Measurements from ENCODE around the gene LACTB. TPM values are rescaled to one million over a fixed set of nuclear protein-coding genes. Genes with fewer than 3 reads are reported as not detected.

The LACTB gene, protein sequence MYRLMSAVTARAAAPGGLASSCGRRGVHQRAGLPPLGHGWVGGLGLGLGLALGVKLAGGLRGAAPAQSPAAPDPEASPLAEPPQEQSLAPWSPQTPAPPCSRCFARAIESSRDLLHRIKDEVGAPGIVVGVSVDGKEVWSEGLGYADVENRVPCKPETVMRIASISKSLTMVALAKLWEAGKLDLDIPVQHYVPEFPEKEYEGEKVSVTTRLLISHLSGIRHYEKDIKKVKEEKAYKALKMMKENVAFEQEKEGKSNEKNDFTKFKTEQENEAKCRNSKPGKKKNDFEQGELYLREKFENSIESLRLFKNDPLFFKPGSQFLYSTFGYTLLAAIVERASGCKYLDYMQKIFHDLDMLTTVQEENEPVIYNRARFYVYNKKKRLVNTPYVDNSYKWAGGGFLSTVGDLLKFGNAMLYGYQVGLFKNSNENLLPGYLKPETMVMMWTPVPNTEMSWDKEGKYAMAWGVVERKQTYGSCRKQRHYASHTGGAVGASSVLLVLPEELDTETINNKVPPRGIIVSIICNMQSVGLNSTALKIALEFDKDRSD
- total RNA-seq (2014; rRNA removed) (9.2 and 11.2 TPM in 2 replicates), Bru-seq, nascent RNA (percentile 70 among the genes with signal in this experiment), BruChase-seq, experiment 1, labeled RNA remaining after a 6-hour chase (percentile 75 among the genes with signal in this experiment), BruChase-seq, experiment 2, labeled RNA remaining after a 2-hour chase (percentile 74 among the genes with signal in this experiment)
- long read RNA-seq, transcript LACTB-201 (6 exons, 1,972 nt), result major isoform, 20 of 42 reads
- long read RNA-seq, partial matches to known transcripts, result 12 of 42 reads
- long read RNA-seq, other reads (novel, unspliced or antisense), result 7 of 42 reads

DNA sequence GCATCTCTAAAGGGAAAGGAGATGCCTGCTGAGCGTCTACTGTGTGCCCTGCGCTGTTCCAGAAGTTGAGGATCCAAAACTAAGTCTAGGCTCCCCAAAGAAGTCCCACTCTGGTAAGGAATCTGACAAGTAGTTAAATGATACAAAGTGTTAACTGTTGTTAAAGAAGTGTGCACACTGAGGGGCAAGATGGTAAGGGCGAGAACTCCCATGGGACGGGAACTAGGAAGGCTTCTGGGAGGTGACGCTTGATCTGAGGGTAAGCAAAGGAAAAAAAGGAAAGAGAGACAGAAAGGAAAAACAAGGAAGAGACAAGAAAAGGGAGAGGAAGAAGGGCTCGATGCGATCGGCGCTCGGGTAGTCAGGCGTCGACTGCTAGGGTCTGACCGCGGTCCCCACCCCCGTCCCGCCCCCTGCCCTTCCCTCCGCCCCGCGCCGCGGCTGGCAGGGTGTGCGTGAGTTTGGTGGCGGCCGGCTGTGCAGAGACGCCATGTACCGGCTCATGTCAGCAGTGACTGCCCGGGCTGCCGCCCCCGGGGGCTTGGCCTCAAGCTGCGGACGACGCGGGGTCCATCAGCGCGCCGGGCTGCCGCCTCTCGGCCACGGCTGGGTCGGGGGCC, at the start of gene LACTB:
TSS of gene LACTB (plus strand) at position 480 of the 620 bp plus-strand sequence. CDS start at position 491, 11 bp downstream.
- ATAC-seq, result peak; percentile 92

DNA sequence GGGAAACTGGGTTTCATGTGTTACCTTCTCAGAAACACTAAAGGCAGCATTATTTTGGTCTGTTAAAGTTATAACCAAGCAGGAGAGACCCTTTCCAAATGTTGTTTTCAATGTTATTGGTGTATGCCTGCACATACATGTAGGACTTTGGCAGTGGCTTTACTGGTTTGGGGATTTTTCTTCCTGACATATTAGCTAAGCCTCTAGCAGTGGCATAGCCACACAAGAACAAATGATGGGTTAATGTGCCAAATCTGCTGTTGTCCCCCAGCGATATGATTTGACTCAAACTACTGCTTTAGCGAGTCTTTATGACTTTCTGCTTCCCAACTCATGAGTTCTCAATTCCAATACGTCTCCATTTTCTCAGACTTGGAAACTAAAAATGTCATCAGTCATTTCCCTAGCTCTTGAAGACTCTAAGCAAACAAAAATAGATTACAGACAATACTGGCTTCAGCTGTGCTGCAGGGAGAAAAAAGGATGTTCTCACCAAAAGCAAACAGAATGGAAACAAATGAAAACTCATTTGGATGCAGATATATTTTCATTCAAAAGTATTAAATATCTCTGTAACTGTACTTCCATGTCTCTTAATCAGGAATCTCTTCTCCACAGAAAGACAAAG, 49.5 kb upstream of the LACTB start:
- DNase-seq, result no peak
- ATAC-seq, result no peak
- CTCF ChIA-PET, result no interaction called here
- TF ChIP-seq EZH2 (IDR thresholded peaks at IDR 0.05; ENCODE audit: low read length, unreplicated experiment), result no peak
- TF ChIP-seq EZH2phosphoT487 (IDR thresholded peaks at IDR 0.05; ENCODE audit: borderline replicate concordance, low read length), result no peak
- TF ChIP-seq, protein P1, sequence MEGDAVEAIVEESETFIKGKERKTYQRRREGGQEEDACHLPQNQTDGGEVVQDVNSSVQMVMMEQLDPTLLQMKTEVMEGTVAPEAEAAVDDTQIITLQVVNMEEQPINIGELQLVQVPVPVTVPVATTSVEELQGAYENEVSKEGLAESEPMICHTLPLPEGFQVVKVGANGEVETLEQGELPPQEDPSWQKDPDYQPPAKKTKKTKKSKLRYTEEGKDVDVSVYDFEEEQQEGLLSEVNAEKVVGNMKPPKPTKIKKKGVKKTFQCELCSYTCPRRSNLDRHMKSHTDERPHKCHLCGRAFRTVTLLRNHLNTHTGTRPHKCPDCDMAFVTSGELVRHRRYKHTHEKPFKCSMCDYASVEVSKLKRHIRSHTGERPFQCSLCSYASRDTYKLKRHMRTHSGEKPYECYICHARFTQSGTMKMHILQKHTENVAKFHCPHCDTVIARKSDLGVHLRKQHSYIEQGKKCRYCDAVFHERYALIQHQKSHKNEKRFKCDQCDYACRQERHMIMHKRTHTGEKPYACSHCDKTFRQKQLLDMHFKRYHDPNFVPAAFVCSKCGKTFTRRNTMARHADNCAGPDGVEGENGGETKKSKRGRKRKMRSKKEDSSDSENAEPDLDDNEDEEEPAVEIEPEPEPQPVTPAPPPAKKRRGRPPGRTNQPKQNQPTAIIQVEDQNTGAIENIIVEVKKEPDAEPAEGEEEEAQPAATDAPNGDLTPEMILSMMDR (conservative IDR thresholded peaks at IDR 0.05; ENCODE audit: low read depth, low read length), result no peak
- Histone ChIP-seq H3F3A (ENCODE audit: low read length, unreplicated experiment) (no peaks in the 10 kb centered on the region), H3K9me2 (replicated peaks; ENCODE audit: low read length) (no peaks in the 10 kb centered on the region), H3K27ac (ENCODE audit: low read length) (no peak overlapping the region), H3K4me2 (ENCODE audit: low read length) (no peak overlapping the region), H3K79me2 (ENCODE audit: low read length) (no peaks in the 10 kb centered on the region), H4K20me1 (ENCODE audit: low read length) (no peaks in the 10 kb centered on the region), H3K4me3 (ENCODE audit: low read length) (no peak overlapping the region), H3K9me3 (ENCODE audit: low read length) (no peaks in the 10 kb centered on the region), H3K27me3 (ENCODE audit: low read length) (no peaks in the 10 kb centered on the region), H3K36me3 (ENCODE audit: low read depth, low read length) (peaks cover 9% of the 10 kb centered on the region), H2AFZ (ENCODE audit: low read length) (no peak overlapping the region), H3K9ac (ENCODE audit: low read length) (no peak overlapping the region), H3K4me1 (ENCODE audit: insufficient read depth, low read length) (no peaks in the 10 kb centered on the region)
- POLR2A ChIA-PET (ENCODE audit: unreplicated experiment), result no interaction called here
- no TSS peak for BruUV-seq (replicated peaks)
- intact Hi-C loops (cut with micrococcal nuclease), result no loop called here

More for the DNA sequence above, at the start of gene LACTB:
- Histone ChIP-seq H3K9me2 (replicated peaks; ENCODE audit: low read length) (no peaks in the 10 kb centered on the region), H3K9ac (ENCODE audit: low read length) (peak within 1 kb of the TSS; percentile 65), H3K9me3 (ENCODE audit: low read length) (peaks cover 7% of the 10 kb centered on the region; the same call in 1 of the 2 replicates), H3K79me2 (ENCODE audit: low read length) (peaks cover 4% of the 10 kb centered on the region; the same call in 1 of the 2 replicates), H2AFZ (ENCODE audit: low read length) (peak within 1 kb of the TSS; percentile 92), H4K20me1 (ENCODE audit: low read length) (no peaks in the 10 kb centered on the region), H3K27me3 (ENCODE audit: low read length) (no peaks in the 10 kb centered on the region), H3K4me3 (ENCODE audit: low read length) (peak within 1 kb of the TSS; percentile 91), H3K36me3 (ENCODE audit: low read depth, low read length) (no peaks in the 10 kb centered on the region), H3K4me2 (ENCODE audit: low read length) (peak within 1 kb of the TSS; percentile 94), H3K27ac (ENCODE audit: low read length) (no peak within 1 kb of the TSS), H3K4me1 (ENCODE audit: insufficient read depth, low read length) (no peaks in the 10 kb centered on the region), H3F3A (ENCODE audit: low read length, unreplicated experiment) (no peaks in the 10 kb centered on the region)
- POLR2A ChIA-PET (ENCODE audit: unreplicated experiment), result no interaction called here
- CTCF ChIA-PET, result no interaction called here
- TF ChIP-seq EZH2phosphoT487 (IDR thresholded peaks at IDR 0.05; ENCODE audit: borderline replicate concordance, low read length) (no peak), EZH2 (IDR thresholded peaks at IDR 0.05; ENCODE audit: low read length, unreplicated experiment) (no peak)
- TF ChIP-seq, protein P1 (conservative IDR thresholded peaks at IDR 0.05; ENCODE audit: low read depth, low read length), result no peak
- intact Hi-C loops (cut with micrococcal nuclease), result loop anchor here (10.0 kb wide), 1 partner anchor 73 kb away; no protein-coding TSS in a partner anchor
- BruUV-seq (replicated peaks), result no TSS peak
- DNase-seq, result peak; percentile 77
